GM21717 (cell line): ENCODE data around the gene ABCA8.
A peak's percentile ranks its signal among the peaks of the same experiment; 100 is the strongest.
"Not testable (repeated sequence)": the region's sequence is repeated elsewhere in the genome, so short reads cannot be mapped to it uniquely, and the experiment has no call there.

Experiments used
- ATAC-seq: cut with Tn5 transposase; IDR thresholded peaks from one replicate; pipeline ENCODE4 v1.9.1; 2021; ENCODE audit warnings: mild to moderate bottlenecking, moderate library complexity; ENCODE audit not compliant: unreplicated experiment

The ABCA8 gene

DNA sequence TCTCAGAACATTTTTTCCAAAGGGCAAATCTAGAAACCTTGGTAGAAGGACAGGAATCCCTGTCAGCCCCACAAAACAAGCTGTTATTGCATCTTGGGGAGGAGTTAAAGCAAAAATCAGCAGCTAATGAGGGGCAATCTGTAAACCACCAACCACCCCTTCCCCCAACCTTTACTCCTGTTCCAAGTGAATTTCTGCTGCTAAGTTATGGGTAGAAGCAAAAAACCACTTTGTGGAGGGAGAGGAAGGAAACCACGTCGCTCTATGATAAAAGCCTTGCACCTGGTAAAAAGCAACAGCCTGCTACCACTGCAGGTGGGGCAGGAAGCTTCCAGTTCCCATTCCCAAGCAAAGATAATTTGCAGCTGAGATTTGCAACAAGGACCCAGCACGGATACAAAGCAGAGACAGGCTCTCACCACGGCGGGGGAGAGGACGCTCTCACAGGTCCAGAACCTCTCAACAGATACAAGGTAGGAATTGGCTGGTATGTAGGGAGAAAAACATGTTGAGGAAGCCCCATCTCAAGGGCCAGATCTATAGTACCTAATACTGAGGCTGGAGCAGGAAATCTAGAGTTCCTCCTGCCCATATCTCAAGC, 10.7 kb downstream of the ABCA8 start:
- ATAC-seq = no peak

DNA sequence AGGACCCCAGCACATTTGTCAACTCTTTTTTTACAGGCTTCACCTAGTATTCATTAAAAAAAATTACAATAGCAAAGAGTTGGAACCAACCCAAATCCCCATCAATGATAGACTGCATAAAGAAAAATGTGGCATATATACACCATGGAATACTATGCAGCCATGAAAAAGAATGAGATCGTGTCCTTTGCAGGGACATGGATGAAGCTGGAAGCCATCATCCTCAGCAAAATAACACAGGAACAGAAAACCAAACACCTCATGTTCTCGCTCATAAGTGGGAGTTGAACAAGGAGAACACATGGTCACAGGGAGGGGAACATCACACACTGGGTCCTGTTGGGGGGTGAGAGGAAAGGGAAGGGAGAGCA, 11.4 kb downstream of the ABCA8 start:
- not testable (repeated sequence) for ATAC-seq

- no peak for ATAC-seq
These were observed 11.9 kb downstream of the ABCA8 start for GRCh38 chr17:68943123-68943811.

DNA sequence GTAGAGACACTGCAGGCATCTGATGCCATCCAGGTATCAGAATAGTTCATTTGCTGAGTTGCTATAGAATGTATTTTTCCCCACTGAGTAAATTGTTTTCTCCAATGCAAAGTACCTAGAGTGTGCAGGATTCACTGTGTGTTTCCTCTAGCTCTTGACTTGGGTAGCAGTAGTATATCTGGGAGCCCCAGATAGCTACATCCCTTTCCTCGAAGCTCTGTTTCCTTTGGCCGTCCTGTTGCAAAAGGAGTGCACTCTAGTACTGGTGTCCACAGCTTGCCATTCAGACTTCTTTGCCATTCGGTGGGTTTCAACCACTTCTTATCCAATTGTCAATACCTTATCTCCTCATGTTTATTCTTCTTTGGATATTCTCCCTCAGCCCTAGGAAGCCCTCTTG, 12.8 kb downstream of the ABCA8 start:
- no peak for ATAC-seq

DNA sequence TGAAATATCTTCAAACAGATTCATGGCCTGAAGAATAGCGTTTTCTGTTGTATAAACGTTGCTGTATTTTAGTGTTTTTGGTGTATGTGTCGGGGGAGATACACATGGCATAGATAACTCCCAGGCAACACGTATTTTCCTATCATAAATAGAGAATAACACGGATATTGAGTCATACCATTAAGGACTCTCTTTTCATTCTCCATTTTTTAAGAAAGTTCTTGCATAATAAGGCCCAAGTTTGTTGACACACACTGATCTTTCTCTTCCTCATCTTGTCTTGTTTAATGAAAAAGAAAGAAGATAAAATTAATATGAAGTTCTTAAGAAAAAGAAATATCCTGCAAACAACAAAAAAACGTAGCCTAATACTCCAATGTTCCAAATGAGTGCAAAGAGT, 13.4 kb downstream of the ABCA8 start:
- ATAC-seq = no peak

DNA sequence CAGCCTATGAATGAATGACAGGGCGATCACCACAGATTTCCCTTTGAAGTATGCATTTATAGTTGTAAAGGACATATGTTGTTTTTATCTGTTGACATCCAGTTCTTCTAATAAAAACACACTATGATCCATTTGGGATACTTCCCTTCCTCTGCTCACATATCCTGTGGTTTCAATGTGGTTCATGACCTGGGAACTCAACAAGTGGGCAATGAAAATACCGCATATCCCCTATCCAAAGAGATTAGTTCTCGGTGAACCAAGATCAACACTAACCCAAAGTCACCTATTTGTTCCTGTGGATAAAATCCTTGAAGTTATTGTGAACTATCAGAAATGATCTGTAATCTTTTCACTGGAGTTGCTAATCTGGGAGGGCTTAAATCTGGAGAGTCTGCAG, 16.0 kb downstream of the ABCA8 start:
- ATAC-seq = no peak

DNA sequence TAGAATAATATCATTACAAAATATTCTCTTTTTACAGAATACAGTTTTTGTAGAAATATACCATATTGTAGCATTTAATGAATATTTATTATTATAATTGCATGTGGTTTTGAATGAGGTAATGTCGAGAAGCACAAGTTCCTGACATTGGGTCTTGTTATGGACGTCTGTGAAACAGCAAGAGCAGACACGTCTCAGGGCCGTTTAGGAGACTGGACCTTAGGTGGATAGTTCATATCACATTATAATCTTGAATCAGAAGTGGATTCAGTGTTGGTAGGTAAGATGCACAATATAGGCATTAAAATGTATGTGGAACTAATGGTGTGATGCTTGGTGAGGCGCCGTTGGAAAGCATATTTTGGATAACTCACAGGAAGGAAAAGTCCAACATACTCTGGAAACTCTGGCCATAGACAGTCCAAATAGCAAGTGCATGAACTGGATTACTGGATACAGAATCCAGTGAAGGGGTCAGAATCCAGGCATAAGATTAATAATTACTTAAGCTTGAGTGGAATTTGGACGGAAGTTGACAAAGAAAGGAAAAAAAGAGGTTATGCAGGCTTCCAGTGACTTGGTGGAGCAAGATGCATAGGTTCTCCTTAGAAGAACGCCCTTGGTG, 17.2 kb downstream of the ABCA8 start:
- no peak for ATAC-seq

DNA sequence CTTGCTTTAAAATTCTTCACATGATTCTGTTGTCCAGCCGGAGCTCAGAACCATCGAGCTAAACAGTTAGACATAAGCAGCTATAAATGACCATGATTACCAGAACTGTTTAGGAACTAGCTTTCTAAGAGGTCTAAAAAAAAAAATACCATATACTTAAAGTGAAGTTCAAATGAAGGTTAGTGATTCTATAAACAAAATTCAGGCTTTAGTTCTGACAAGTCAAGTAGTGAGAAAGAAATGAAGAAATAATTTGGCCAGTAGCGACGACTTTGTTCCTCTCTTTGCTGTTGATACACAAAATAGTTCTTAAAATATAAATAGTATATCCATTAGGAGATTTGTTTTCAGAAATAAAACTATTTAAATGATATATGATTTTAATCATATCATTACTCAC, 27.7 kb downstream of the ABCA8 start:
- no peak for ATAC-seq

DNA sequence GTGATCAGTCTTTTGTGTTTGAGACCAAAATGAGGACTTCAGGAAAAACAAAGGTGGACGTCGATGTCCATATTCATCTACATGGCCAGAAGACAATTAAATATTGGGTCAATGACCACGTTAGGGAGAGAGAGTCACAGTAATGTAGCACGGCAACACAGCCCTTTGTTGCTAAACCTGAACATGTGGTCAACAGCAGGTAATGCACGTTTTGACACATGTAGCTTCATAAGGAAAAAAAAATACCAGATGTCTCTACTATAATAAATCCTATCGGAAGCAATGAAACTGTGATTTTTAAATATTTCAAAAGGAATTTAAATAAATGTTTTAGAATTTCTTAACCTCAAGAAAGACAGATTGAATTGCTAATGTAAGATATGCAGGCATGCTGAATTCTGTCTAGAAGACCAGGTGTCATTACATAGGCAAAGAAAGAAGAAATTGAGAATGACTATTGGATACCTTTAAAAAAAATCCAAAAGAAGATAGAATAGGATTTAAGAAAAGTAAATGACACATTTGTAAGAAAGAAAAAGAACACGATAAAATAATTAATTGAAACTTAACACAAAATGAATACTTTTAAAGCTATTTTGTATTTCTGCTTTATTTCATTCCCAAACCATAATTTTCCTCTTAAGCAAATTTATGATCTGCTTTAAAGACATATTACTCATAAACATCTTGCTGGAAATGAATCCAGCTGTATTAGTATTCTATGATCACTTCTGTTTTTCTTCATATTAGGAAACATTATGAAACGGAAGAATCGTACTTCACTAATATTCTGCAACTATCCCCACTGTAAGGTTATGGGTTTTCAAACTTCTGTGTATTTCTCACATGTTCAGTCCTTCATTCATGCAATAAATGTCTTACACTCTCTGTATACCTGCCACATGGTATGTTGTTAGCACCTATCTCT, 30.1 kb downstream of the ABCA8 start:
- no peak for ATAC-seq

GRCh38 chr17:68910789-68911431, 44.3 kb downstream of the ABCA8 start:
- no peak for ATAC-seq

- ATAC-seq = no peak
These were observed 44.9 kb downstream of the ABCA8 start for GRCh38 chr17:68910251-68910705.

GRCh38 chr17:68909066-68909465, 46.1 kb downstream of the ABCA8 start:
- no peak for ATAC-seq

GRCh38 chr17:68908045-68908444, 47.1 kb downstream of the ABCA8 start:
- ATAC-seq = peak; percentile 69

- no peak for ATAC-seq
These were observed 48.6 kb downstream of the ABCA8 start for GRCh38 chr17:68906638-68907037.

DNA sequence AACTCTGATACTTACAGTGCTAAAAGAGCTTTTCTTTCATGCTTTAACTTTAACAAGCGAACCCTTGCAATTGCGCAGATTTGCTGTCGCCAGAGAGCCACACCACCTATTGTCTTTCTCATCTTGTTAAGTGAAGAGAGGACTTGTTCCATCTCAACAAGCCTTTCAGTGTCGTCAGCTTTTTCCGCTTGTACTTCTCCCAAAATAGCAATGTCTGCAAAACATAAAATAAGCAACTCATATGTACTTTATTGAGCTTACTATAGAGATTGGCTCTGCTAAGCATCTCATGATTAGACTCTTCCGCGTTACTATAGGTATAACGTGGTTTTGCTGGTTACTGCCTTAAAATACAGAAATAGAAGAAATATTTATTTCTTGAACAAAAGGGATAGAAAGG, 51.9 kb downstream of the ABCA8 start:
- ATAC-seq = no peak

- ATAC-seq = no peak
These were observed 57.6 kb downstream of the ABCA8 start for GRCh38 chr17:68897557-68897956.

- ATAC-seq = no peak
These were observed 62.5 kb downstream of the ABCA8 start for GRCh38 chr17:68892658-68893057.

DNA sequence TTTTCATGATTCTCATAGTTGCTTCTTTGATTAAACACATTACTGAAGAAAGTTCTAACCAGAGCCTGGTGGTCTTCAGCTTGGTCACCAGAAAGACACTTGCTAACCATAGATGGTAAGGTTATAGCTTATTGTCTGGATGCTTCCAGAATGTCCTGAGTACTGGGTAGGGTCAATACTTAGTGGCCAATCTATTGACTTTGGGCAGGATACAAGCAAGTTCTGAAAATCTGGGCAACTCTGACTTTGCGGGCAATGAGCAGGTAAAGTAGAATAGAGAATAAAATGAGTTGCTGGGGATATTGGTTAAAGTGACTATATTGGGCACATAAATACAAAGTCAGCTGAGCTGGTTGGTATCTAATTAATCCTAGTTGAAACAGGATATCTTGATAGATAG, 63.0 kb downstream of the ABCA8 start:
- ATAC-seq = no peak

DNA sequence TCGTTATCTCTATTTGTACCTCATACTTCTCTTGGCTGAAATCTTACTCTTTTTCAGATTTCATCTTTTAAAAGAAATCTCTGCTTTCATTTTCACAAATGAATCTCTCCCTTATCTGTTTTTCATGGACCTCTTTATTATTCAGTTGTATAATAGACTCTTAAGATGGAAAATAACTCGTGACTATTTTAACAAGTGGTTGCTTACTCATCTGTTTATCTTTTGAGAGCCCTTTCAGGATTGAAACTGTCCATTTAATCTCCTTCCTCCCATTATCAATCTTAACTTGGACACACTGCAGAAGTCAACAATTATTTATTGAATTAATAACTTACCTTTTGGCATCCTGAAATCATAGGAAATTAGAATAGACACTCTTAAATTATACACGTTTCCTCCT, 68.8 kb downstream of the ABCA8 start:
- no peak for ATAC-seq

- no peak for ATAC-seq
These were observed 70.3 kb downstream of the ABCA8 start for GRCh38 chr17:68884888-68885287.
